Astrocyte (in vitro differentiated cells and primary cell): Measurements from ENCODE around the gene STAB2.

Source experiments
- CTCF ChIP-seq: IDR thresholded peaks from 2 replicates; pipeline ENCODE4 v1.5.1; 2011; ENCODE audit warnings: low read depth, mild to moderate bottlenecking, inconsistent platforms, low read length, moderate library complexity; ENCODE audit not compliant: insufficient read depth
- EZH2 ChIP-seq: IDR thresholded peaks from 2 replicates; pipeline ENCODE4 v1.6.1; 2012; ENCODE audit warnings: mild to moderate bottlenecking, low read length, inconsistent platforms; ENCODE audit not compliant: insufficient read depth

- TF ChIP-seq CTCF (no peak), EZH2 (no peak)
Observed at GRCh38 chr12:103786201-103786600, 199.1 kb downstream of the STAB2 start.
